ENCODE data around the gene RPTOR.

The RPTOR gene

GRCh38 chr17:80646328-80646727 is 101.7 kb downstream of the RPTOR start:
- no peak for DNase-seq

- no peak for DNase-seq
Measured at GRCh38 chr17:80647746-80648145, 103.1 kb downstream of the RPTOR start.

GRCh38 chr17:80649200-80649644 is 104.6 kb downstream of the RPTOR start:
- no peak for DNase-seq

- DNase-seq = peak; percentile 56
Measured at GRCh38 chr17:80649672-80650330, 105.2 kb downstream of the RPTOR start.

DNA sequence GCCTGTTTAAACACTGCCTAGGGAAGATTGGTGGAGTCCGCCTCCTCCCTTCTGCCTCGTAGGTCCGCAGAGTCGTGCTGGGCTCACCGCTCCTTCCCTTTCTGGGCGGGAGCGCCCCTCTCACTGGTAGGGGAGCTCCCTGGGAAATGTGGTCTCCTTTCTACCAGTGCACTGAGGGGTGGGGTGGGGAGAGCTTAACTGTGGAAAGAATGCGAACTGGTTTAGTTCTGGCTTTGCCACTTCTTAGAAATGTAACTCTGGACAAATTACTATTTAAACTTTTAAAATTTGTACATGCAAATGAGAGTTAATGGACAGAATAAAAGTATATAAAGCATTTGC is 105.7 kb downstream of the RPTOR start:
- DNase-seq = no peak

DNA sequence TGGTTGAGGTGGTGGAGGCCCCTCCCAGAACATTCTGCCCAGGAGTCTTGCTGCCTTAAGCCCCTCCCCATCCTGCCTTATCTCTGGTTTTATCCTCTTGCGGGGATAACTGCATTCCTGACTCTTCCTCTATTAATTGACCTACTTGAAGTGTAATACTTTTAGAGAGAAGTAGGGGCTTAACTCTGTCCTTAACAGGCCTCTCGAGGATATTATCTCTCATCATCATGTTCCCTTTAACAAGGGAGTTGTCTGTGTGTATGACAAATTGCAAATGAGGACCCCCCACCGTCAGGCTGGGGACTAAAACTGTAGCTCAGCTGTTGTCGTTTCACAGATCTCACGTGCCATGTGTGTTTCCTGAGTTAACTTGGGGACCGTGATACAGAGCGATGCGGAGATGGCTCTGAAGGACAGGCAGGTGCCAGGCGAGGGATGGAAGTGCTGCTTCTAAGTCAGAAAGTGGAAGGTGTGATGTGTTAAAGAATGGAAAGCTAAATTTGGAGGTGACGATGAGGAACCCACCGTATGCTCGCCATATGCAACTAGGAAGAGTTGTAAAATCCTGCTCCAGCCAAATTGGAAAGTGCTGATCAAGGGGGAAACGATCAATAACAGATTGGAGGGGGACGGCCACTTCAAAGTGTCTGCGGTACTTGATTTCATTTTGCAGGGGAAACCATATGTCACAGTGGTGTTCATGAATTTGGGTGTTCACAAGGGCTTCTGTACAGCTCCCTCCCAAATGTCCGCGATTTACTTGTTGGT is 106.3 kb downstream of the RPTOR start:
- DNase-seq = no peak

DNA sequence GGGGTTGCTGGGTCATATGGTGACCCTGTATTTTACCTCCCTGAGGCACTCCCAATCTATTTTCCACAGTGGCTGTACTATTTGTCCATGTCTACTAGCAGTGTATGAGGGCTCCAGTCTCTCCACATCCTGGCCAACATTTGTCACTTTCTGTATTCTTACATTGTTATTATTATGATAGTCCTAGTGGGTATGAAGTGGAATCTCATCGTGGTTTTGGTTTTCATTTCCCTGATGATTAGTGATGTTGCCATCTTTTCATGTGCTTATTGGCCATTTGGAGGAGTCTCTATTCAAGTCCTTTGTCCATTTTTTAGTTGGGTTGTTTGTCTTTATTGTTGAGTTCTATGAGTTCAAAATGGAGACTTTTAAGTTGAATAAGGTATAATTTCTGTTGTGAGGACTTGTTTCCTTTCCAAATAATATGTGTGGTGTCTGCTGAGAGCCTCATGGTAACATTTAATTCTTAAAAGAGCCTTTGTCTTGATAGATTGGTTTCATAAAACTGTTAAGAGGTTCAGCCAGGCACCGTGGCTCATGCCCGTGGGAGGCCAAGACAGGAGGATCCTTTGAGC is 108.2 kb downstream of the RPTOR start:
- DNase-seq = no peak

- DNase-seq = no peak
Measured at GRCh38 chr17:80653856-80654255, 109.2 kb downstream of the RPTOR start.

DNA sequence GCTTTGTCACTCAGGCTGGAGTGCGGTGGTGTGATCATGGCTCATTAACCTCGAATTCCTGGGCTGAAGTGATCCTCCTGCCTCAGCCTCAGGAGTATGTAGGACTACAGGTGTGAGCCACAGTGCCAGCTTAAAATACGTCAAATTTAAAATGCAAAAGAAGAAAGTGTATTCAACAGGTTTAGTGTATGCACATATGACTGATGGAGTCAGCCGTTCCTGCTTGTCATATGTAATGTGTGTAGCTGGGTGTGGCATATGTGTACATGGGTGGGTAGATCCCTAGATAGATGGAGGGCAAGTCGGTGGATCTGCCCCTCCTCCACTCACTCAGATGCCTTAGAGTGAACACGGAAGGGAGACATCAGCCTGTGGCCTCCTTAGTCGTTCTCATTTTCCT is 111.0 kb downstream of the RPTOR start:
- no peak for DNase-seq

- DNase-seq = no peak
Measured at GRCh38 chr17:80656590-80656989, 112.0 kb downstream of the RPTOR start.

DNA sequence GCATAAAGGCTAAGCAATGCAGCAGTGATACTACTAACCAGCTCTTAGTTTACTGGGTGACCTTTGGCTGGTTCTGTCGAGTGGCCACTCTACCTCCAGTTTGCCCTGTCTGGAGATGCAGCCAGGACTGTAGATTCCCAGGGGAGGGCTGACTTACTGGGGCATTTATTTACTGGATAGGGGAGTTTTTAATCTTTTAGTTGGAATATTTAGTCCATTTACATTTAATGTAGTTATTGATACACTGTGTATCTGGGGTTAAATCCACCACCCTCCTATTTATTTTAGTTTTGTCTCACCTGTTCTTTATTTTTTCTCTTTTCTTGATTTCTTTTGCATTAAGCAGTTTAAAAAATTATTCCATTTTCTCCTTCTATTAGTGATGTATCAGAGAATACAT is 112.9 kb downstream of the RPTOR start:
- no peak for DNase-seq

GRCh38 chr17:80658821-80659220 is 114.2 kb downstream of the RPTOR start:
- no peak for DNase-seq

DNA sequence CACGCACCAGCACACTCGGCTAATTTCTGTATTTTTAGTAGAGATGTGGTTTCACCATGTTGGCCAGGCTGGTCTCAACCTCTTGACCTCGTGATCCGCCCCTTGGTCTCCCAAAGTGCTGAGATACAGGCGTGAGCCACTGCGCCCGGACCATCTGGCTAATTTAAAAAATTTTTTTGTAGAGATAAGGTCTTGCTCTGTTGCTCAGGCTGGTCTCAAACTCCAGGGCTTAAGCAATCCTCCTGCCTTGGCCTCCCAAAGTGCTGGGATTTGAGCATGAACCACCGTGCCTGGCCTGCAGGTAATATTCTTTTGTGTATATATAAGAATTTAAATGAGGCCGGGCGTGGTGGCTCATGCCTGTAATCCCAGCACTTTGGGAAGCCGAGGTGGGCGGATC is 115.0 kb downstream of the RPTOR start:
- DNase-seq = no peak

- no peak for DNase-seq
Measured at GRCh38 chr17:80660527-80661198, 116.0 kb downstream of the RPTOR start.

DNA sequence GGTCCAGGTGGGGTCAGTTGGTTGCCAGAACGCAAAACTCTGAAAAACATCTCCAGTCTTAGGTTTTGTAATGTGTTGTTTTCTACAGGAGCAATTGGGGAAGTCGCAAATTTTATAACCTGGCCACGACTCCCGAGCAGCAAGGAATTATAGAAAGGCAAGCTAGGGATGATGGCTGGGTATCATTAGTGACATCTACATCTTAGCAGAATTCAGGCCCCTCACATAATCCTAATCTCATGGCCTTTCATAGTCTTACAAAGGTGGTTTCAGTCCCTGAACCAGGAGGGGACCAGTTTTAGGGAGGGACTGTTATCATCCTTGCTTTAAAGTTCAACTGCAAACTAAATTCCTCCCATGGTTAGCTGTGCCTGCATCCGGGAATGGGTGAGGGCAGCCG is 117.9 kb downstream of the RPTOR start:
- no peak for DNase-seq

GRCh38 chr17:80663781-80664206 is 119.2 kb downstream of the RPTOR start:
- DNase-seq = no peak

DNA sequence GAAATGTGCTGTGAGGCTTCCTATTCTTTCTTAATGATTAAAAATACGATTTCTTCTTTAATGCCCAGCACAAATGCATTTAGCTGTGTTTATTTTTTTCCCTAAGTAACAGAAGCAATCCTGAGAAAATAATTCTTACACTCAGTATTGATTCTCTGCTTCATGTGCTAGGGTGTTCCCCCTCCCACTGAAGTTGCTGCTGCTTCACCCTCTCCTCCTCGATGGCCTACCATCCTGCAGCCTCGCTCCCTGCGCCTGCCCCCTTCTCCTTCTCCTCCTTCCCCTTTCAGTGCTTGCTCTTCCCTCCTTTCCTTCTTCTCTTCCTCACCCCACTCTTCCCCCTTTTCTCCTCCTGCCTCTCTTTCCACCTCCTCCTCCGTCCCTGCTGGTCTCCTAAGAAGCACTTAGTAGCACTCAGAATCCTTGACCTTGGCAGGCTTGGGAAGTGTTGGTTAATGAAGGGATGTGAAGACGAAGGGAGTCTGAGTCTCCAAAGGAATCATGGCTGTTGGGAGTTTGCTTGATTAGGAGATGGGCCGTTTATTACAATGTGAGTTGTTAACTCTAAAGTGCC is 119.7 kb downstream of the RPTOR start:
- DNase-seq = no peak

DNA sequence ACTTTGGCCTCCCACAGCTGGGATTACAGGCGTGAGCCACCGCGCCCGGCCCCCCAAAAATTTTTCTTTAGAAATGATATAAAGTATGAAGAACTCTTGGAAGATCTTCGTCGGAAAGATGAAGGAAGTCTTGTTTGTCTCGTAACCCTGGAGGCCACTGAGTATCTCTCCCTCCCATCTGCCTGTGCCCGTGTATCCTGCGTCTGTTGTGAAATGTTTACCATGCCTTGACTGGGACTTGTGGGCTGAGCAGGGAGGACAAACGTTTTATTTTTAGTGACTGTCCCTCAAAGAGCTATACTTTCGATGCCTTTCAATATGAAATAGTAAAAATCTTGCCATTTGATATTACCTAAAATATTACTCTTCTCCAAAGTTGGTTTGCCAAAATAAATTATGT is 121.2 kb downstream of the RPTOR start:
- DNase-seq = no peak

GRCh38 chr17:80666867-80667266 is 122.2 kb downstream of the RPTOR start:
- no peak for DNase-seq

DNA sequence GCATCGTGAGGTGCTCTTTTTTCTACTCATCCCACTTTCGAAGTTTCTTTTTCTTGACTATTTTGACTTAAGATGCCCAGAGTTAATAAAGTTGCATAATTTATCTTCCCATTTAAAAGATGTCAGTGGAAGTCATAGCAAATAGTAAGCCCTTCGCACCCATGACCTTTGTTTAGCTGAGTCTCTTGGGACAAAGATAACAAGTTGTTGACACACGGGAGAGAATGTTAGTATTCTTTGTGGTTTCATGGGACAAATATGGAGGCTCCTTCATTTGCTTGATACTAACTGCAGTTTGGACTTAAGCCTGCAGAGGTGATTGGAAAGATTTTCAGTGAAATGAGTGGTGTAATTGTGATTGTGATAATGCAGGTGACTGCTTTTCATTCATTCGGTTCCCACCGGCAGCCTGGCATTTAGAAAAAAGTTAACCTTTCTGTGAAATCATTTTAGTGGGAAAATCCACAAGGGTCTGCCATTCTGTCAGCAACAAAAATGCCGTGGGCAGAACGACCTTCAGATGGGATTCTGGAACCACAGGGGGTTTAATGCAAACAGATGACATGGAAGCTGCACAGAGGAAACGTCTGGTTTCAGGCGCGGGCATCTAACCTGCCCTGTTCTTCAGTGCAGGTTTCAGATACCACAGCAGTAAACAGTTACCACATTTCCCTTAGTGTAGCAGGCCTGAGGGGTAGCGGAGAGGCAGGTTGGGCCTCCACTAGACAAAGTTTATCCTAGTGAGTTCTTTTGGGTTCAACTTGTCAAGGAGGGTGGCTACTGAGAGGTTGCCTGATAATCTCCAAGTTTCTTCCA is 123.0 kb downstream of the RPTOR start:
- DNase-seq = no peak

GRCh38 chr17:80668375-80669148 is 123.9 kb downstream of the RPTOR start:
- DNase-seq = no peak

Data from CD4-positive, alpha-beta T cell treated with Interleukin-15 for 1 hour (primary cell).